Measurements from ENCODE around the gene STAB2.

Gene STAB2

GRCh38 chr12:103783744-103784664 lies 196.9 kb downstream of the STAB2 start:
- DNase-seq (ENCODE audit: low read depth) = no peak

GRCh38 chr12:103785243-103786031 lies 198.4 kb downstream of the STAB2 start:
- no peak for DNase-seq (ENCODE audit: low read depth)

- DNase-seq (ENCODE audit: low read depth) = no peak
Measured at GRCh38 chr12:103786201-103786600, 199.1 kb downstream of the STAB2 start.

GRCh38 chr12:103791350-103791920 lies 204.4 kb downstream of the STAB2 start:
- DNase-seq (ENCODE audit: low read depth) = no peak

- DNase-seq (ENCODE audit: low read depth) = no peak
Measured at GRCh38 chr12:103793046-103793445, 206.0 kb downstream of the STAB2 start.

- no peak for DNase-seq (ENCODE audit: low read depth)
Measured at GRCh38 chr12:103793512-103794045, 206.5 kb downstream of the STAB2 start.

GRCh38 chr12:103794309-103795213 lies 207.5 kb downstream of the STAB2 start:
- DNase-seq (ENCODE audit: low read depth) = no peak

- DNase-seq (ENCODE audit: low read depth) = no peak
Measured at GRCh38 chr12:103798586-103798985, 211.5 kb downstream of the STAB2 start.

GRCh38 chr12:103799504-103799856 lies 212.4 kb downstream of the STAB2 start:
- no peak for DNase-seq (ENCODE audit: low read depth)

GRCh38 chr12:103799857-103800771 lies 213.0 kb downstream of the STAB2 start:
- DNase-seq (ENCODE audit: low read depth) = no peak

- DNase-seq (ENCODE audit: low read depth) = no peak
Measured at GRCh38 chr12:103801709-103802585, 214.9 kb downstream of the STAB2 start.

- DNase-seq (ENCODE audit: low read depth) = no peak
Measured at GRCh38 chr12:103802586-103802886, 215.5 kb downstream of the STAB2 start.

- no peak for DNase-seq (ENCODE audit: low read depth)
Measured at GRCh38 chr12:103803847-103804246, 216.8 kb downstream of the STAB2 start.

- DNase-seq (ENCODE audit: low read depth) = no peak
Measured at GRCh38 chr12:103805655-103806360, 218.7 kb downstream of the STAB2 start.

- DNase-seq (ENCODE audit: low read depth) = no peak
Measured at GRCh38 chr12:103806803-103807202, 219.7 kb downstream of the STAB2 start.

- no peak for DNase-seq (ENCODE audit: low read depth)
Measured at GRCh38 chr12:103807561-103808238, 220.6 kb downstream of the STAB2 start.

- DNase-seq (ENCODE audit: low read depth) = no peak
Measured at GRCh38 chr12:103808239-103808880, 221.3 kb downstream of the STAB2 start.

- DNase-seq (ENCODE audit: low read depth) = no peak
Measured at GRCh38 chr12:103809154-103809553, 222.1 kb downstream of the STAB2 start.

Measured in stimulated activated CD8-positive, alpha-beta memory T cell treated with anti-CD3 and anti-CD28 coated beads, Interleukin-7, amount 100 ng/mL, for 24 hours (primary cell).